Caco-2 (cell line): ENCODE measurements around the gene SLC20A1. TPM values are rescaled to one million over a fixed set of nuclear protein-coding genes. Genes with fewer than 3 reads are reported as not detected.

Experiments used
- BruUV-seq: library from RNA; stranded (reverse); fragments of 400-500 nt; replicated peaks from 2 replicates; lab custom pipeline; 2021; lab: Mats Ljungman, UMichigan
- CTCF ChIA-PET: fragments of 300-600 bp; sonication (Branson Sonifier 250); formaldehyde crosslinking; loops from one replicate; lab custom pipeline; 2022; ENCODE audit warnings: antibody characterized with exemption; lab: Charles Lee
- POLR2A ChIA-PET: fragments of 300-600 bp; sonication (Branson Sonifier 250); formaldehyde crosslinking; loops from one replicate; lab custom pipeline; 2022; ENCODE audit warnings: antibody characterized with exemption; lab: Charles Lee
- DNase-seq, 2 experiments: peaks; one replicate each; pipeline versions ENCODE4 v3.0.0 to v3.0.0-alpha.2; 2020 to 2022
- H3K27me3 ChIP-seq: replicated peaks from 2 replicates; pipeline ENCODE4 v1.6.0; 2011; ENCODE audit warnings: low read length; ENCODE audit not compliant: control insufficient read depth, insufficient read depth
- H3K36me3 ChIP-seq: 2 replicates; pipeline ENCODE4 v1.5.1; 2011; ENCODE audit warnings: low read length; ENCODE audit not compliant: control insufficient read depth, insufficient read depth
- H3K4me1 ChIP-seq: fragments of 250-450 bp; sonication (Bioruptor Pico); 2 replicates; pipeline ENCODE4 v1.5.1; 2020; ENCODE audit warnings: mild to moderate bottlenecking
- H3K4me3 ChIP-seq: 2 replicates; pipeline ENCODE4 v1.5.1; 2011; ENCODE audit warnings: low read depth, mild to moderate bottlenecking, control low read depth, low read length
- H3K9me3 ChIP-seq: fragments of 250-450 bp; sonication (Bioruptor Pico); 2 replicates; pipeline ENCODE4 v1.5.1; 2020; ENCODE audit warnings: mild to moderate bottlenecking, moderate library complexity
- H3K27ac Mint-ChIP-seq: one replicate; pipeline ENCODE4 v1.8.0; 2022; ENCODE audit warnings: mixed read lengths; ENCODE audit not compliant: unreplicated experiment
- H3K27me3 Mint-ChIP-seq: one replicate; pipeline ENCODE4 v1.8.0; 2022; ENCODE audit warnings: mixed read lengths; ENCODE audit not compliant: insufficient read depth, unreplicated experiment
- H3K36me3 Mint-ChIP-seq: one replicate; pipeline ENCODE4 v1.8.0; 2022; ENCODE audit warnings: mild to moderate bottlenecking, mixed read lengths; ENCODE audit not compliant: insufficient read depth, unreplicated experiment
- H3K4me1 Mint-ChIP-seq: one replicate; pipeline ENCODE4 v1.8.0; 2022; ENCODE audit warnings: low read depth, mixed read lengths; ENCODE audit not compliant: unreplicated experiment
- H3K4me3 Mint-ChIP-seq: one replicate; pipeline ENCODE4 v1.8.0; 2022; ENCODE audit warnings: mild to moderate bottlenecking, moderate library complexity, mixed read lengths; ENCODE audit not compliant: unreplicated experiment
- H3K9me3 Mint-ChIP-seq: one replicate; pipeline ENCODE4 v1.8.0; 2022; ENCODE audit warnings: mixed read lengths; ENCODE audit not compliant: unreplicated experiment
- intact Hi-C: fragments of 100-400 bp; cut with micrococcal nuclease; formaldehyde crosslinking; loops from one replicate; pipeline ENCODE4 v1.10.0; 2022; ENCODE audit not compliant: unreplicated experiment
- total RNA-seq: library from RNA; stranded (reverse); gene quantifications from 2 replicates; pipeline ENCODE4 v1.2.3, GENCODE V29; 2022
- TF ChIP-seq, protein P1 (sequence below), 2 experiments: fragments of 200-600 bp in 1 of 2; IDR thresholded peaks; 1 replicate in 1 of 2; 2 replicates in 1 of 2; pipeline versions ENCODE4 v1.5.1 to v1.8.0; 2011 to 2022; ENCODE audit warnings: antibody characterized with exemption in 1 of 2, control low read depth in 1 of 2, inconsistent platforms in 1 of 2, low read depth in 1 of 2, low read length in 1 of 2, mild to moderate bottlenecking in 1 of 2, moderate library complexity in 1 of 2; ENCODE audit not compliant: insufficient read depth in 1 of 2, severe bottlenecking in 1 of 2, unreplicated experiment in 1 of 2

Gene SLC20A1
- total RNA-seq, 1 experiment from 2014 or later = 91.1 TPM

GRCh38 chr2:112673008-112673407 lies 27.3 kb downstream of the SLC20A1 start:
- Mint-ChIP-seq H3K4me3 (no peak overlapping the region), H3K4me1 (no peaks in the 10 kb centered on the region), H3K36me3 (peaks cover 5% of the 10 kb centered on the region), H3K9me3 (no peaks in the 10 kb centered on the region), H3K27ac (no peak overlapping the region), H3K27me3 (no peaks in the 10 kb centered on the region)
- CTCF ChIA-PET = no interaction called here
- TF ChIP-seq, protein P1, sequence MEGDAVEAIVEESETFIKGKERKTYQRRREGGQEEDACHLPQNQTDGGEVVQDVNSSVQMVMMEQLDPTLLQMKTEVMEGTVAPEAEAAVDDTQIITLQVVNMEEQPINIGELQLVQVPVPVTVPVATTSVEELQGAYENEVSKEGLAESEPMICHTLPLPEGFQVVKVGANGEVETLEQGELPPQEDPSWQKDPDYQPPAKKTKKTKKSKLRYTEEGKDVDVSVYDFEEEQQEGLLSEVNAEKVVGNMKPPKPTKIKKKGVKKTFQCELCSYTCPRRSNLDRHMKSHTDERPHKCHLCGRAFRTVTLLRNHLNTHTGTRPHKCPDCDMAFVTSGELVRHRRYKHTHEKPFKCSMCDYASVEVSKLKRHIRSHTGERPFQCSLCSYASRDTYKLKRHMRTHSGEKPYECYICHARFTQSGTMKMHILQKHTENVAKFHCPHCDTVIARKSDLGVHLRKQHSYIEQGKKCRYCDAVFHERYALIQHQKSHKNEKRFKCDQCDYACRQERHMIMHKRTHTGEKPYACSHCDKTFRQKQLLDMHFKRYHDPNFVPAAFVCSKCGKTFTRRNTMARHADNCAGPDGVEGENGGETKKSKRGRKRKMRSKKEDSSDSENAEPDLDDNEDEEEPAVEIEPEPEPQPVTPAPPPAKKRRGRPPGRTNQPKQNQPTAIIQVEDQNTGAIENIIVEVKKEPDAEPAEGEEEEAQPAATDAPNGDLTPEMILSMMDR (IDR thresholded peaks at IDR 0.05; ENCODE audit: insufficient read depth in 1 of 2, low read depth in 1 of 2, low read length in 1 of 2, severe bottlenecking in 1 of 2, unreplicated experiment in 1 of 2) = no peak
- H3K4me3 ChIP-seq = no peak overlapping the region
- intact Hi-C loops = no loop called here
- POLR2A ChIA-PET = no interaction called here
- no TSS peak for BruUV-seq
- no peak for DNase-seq
- peaks cover 7% of the 10 kb centered on the region for H3K4me1 ChIP-seq
- no peaks in the 10 kb centered on the region for H3K27me3 ChIP-seq
- no peaks in the 10 kb centered on the region for H3K9me3 ChIP-seq
- no peaks in the 10 kb centered on the region for H3K36me3 ChIP-seq

DNA sequence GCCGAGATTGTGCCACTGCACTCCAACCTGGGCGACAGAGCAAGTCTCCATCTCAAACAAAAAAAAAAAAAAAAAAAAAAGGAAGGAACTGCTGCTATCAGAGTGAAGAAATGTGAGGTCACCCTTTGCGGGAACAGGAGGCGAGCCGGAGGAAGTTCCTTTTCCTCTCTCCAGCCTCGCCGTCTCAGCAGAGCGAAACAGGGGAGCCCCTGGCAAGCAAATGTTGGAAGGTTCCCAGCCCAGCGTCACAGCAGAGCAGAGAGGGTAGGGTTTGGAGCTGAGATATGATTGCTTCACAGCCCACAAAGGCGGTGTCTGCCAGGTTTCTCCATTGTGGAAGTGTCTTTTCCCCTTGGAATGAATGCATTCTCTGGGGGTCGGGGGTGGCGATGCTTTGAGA lies 28.5 kb downstream of the SLC20A1 start:
- Mint-ChIP-seq H3K4me1 (no peaks in the 10 kb centered on the region), H3K4me3 (no peak overlapping the region), H3K36me3 (no peaks in the 10 kb centered on the region), H3K27ac (no peak overlapping the region), H3K9me3 (no peaks in the 10 kb centered on the region), H3K27me3 (no peaks in the 10 kb centered on the region)
- Histone ChIP-seq H3K9me3 (no peaks in the 10 kb centered on the region), H3K4me3 (no peak overlapping the region), H3K4me1 (peaks cover 7% of the 10 kb centered on the region), H3K36me3 (no peaks in the 10 kb centered on the region), H3K27me3 (no peaks in the 10 kb centered on the region)
- ChIA-PET POLR2A (no interaction called here), CTCF (no interaction called here)
- TF ChIP-seq, protein P1 (IDR thresholded peaks at IDR 0.05; ENCODE audit: insufficient read depth in 1 of 2, low read depth in 1 of 2, low read length in 1 of 2, severe bottlenecking in 1 of 2, unreplicated experiment in 1 of 2) = no peak
- intact Hi-C loops = no loop called here
- BruUV-seq = no TSS peak
- DNase-seq = no peak

DNA sequence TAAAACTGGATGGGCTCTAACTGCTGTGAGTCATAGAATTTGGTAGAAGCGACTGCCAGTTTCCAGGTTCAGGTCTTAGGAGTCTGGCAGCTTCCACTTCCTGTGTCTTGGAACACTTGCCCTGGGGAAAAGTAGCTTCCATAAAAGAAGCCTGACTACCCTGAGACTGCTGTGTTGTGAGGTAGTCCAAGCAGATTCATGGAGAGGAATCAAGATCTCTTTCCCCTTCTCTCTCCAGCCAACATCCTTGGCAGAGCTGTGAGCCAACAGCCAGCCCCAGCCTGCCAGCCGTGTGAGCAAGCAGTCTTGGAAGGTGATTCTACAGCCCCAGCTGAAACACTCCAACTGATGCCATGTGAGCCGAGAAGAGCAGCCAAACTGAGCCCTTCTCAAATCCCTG lies 33.7 kb downstream of the SLC20A1 start:
- ChIA-PET CTCF (no interaction called here), POLR2A (no interaction called here)
- H3K9me3 Mint-ChIP-seq = no peaks in the 10 kb centered on the region
- BruUV-seq = no TSS peak
- intact Hi-C loops = no loop called here
- no peaks in the 10 kb centered on the region for H3K27me3 Mint-ChIP-seq
- no peak overlapping the region for H3K27ac Mint-ChIP-seq
- no peaks in the 10 kb centered on the region for H3K36me3 ChIP-seq
- H3K4me3 Mint-ChIP-seq = no peak overlapping the region
- no peak for DNase-seq
- H3K27me3 ChIP-seq = no peaks in the 10 kb centered on the region
- no peaks in the 10 kb centered on the region for H3K36me3 Mint-ChIP-seq
- no peaks in the 10 kb centered on the region for H3K4me1 Mint-ChIP-seq
- H3K4me3 ChIP-seq = no peak overlapping the region
- no peaks in the 10 kb centered on the region for H3K4me1 ChIP-seq
- TF ChIP-seq, protein P1 (IDR thresholded peaks at IDR 0.05; ENCODE audit: insufficient read depth in 1 of 2, low read depth in 1 of 2, low read length in 1 of 2, severe bottlenecking in 1 of 2, unreplicated experiment in 1 of 2) = no peak
- H3K9me3 ChIP-seq = no peaks in the 10 kb centered on the region
